ENCODE data around the gene BTG3. TPM values are rescaled to one million over a fixed set of nuclear protein-coding genes. Genes with fewer than 3 reads are reported as not detected.

The BTG3 gene
- total and polyA plus RNA-seq, 9 donors: 16.7 to 181 (median 24.5) TPM

GRCh38 chr21:17554679-17555465 lies 57.8 kb downstream of the BTG3 start:
- H3K9me3 ChIP-seq: no peaks in the 10 kb centered on the region
- intact Hi-C loops (cut with DNase I): no loop called here
- 69 to 73% (median 72%) methylated on average over 6 of the region's 6 CpGs for WGBS, 3 donors

DNA sequence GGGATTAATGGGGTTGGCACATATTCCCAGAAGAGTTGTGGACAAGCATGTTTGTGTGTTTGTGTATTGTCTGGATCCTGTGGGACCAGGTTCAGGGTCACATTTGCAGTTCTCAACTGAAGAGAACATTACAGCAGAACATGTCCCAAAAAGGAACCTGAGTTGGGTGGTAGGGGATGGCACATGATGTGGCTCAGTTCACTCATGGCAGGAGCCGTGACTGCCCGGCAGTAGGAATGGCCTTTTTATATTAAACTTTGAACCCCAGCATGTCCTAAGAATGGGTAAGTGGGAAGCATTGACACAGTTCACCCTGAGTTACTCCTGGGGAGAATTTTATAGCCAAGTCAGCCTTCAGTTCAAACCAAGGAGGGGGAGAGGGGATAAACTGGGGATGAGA lies 58.6 kb downstream of the BTG3 start:
- intact Hi-C loops (cut with DNase I): no loop called here
- no peaks in the 10 kb centered on the region for H3K9me3 ChIP-seq
- no peak overlapping the region for H3K27ac ChIP-seq
- TF ChIP-seq EP300 (IDR thresholded peaks at IDR 0.05) (no peak), POLR2A (IDR thresholded peaks at IDR 0.05) (no peak), CTCF (IDR thresholded peaks at IDR 0.05) (no peak)
- DNase-seq: no peak
- H3K4me3 ChIP-seq: no peak overlapping the region
- WGBS, 3 donors: 44 to 96% (median 81%) methylated on average over 2 of the region's 2 CpGs
- no peaks in the 10 kb centered on the region for H3K36me3 ChIP-seq
- no peaks in the 10 kb centered on the region for H3K4me1 ChIP-seq (ENCODE audit: insufficient read depth)
- no peaks in the 10 kb centered on the region for H3K27me3 ChIP-seq

More at GRCh38 chr21:17554679-17555465, 57.8 kb downstream of the BTG3 start:
- TF ChIP-seq EP300 (IDR thresholded peaks at IDR 0.05) (no peak), CTCF (IDR thresholded peaks at IDR 0.05) (no peak), POLR2A (IDR thresholded peaks at IDR 0.05) (no peak)
- no peaks in the 10 kb centered on the region for H3K36me3 ChIP-seq
- no peak overlapping the region for H3K4me3 ChIP-seq
- H3K4me1 ChIP-seq (ENCODE audit: insufficient read depth): no peaks in the 10 kb centered on the region
- no peaks in the 10 kb centered on the region for H3K27me3 ChIP-seq
- H3K27ac ChIP-seq: no peak overlapping the region
- DNase-seq: no peak

DNA sequence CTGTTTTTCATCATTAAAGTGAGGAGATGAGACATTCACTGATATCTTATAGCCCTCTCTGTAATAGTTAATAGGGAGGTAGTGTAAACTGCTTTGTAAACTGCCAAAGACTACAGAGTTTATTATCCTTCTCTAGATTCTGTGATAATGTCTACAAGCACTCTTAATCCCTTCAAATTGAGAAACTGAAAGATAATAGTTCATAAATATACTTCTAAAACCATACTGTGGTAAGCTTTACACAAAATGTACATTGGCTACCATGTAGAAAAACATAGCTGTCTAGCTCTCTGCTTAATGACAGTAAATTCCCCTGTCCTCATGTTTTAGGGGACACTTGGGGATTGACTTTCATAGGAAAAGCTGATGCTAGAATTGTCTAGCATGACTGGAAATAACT lies 60.3 kb downstream of the BTG3 start:
- H3K4me3 ChIP-seq: no peak overlapping the region
- no peaks in the 10 kb centered on the region for H3K9me3 ChIP-seq
- TF ChIP-seq EP300 (IDR thresholded peaks at IDR 0.05) (no peak), CTCF (IDR thresholded peaks at IDR 0.05) (no peak), POLR2A (IDR thresholded peaks at IDR 0.05) (no peak)
- no peaks in the 10 kb centered on the region for H3K36me3 ChIP-seq
- H3K4me1 ChIP-seq (ENCODE audit: insufficient read depth): no peaks in the 10 kb centered on the region
- no peaks in the 10 kb centered on the region for H3K27me3 ChIP-seq
- DNase-seq: no peak
- H3K27ac ChIP-seq: no peak overlapping the region
- intact Hi-C loops (cut with DNase I): no loop called here

- Histone ChIP-seq H3K4me3 (no peak overlapping the region), H3K27ac (no peak overlapping the region), H3K36me3 (no peaks in the 10 kb centered on the region), H3K9me3 (no peaks in the 10 kb centered on the region), H3K4me1 (ENCODE audit: insufficient read depth) (no peaks in the 10 kb centered on the region), H3K27me3 (no peaks in the 10 kb centered on the region)
- no peak for TF ChIP-seq CTCF (IDR thresholded peaks at IDR 0.05)
- TF ChIP-seq POLR2A (IDR thresholded peaks at IDR 0.05): no peak
- TF ChIP-seq EP300 (IDR thresholded peaks at IDR 0.05): no peak
- intact Hi-C loops (cut with DNase I): no loop called here
- WGBS, 3 donors: 81 to 85% (median 85%) methylated on average over 5 of the region's 5 CpGs
- DNase-seq: no peak
Observed at GRCh38 chr21:17550671-17551308, 61.9 kb downstream of the BTG3 start.
